A673 (cell line): ENCODE measurements around the gene UACA. TPM values are rescaled to one million over a fixed set of nuclear protein-coding genes. Genes with fewer than 3 reads are reported as not detected.

ENCODE experiments used
- BruUV-seq: library from RNA; stranded (reverse); fragments of 400-500 nt; replicated peaks from 2 replicates; lab custom pipeline; 2021; lab: Mats Ljungman, UMichigan
- CTCF ChIA-PET: fragments of 300-600 bp; sonication (Branson Sonifier 250); formaldehyde crosslinking; loops from one replicate; lab custom pipeline; 2022; ENCODE audit warnings: antibody characterized with exemption; lab: Charles Lee
- POLR2A ChIA-PET: fragments of 300-600 bp; sonication (Branson Sonifier 250); formaldehyde crosslinking; loops from one replicate; lab custom pipeline; 2022; ENCODE audit warnings: antibody characterized with exemption; ENCODE audit not compliant: low non-redundant PET; lab: Charles Lee
- DNase-seq: peaks from one replicate; pipeline ENCODE4 v3.0.0-alpha.2; 2015; ENCODE audit warnings: low spot score
- H3K27ac ChIP-seq: fragments of 200-600 bp; sonication (generic); 2 replicates; pipeline ENCODE4 v1.5.1; 2016; ENCODE audit warnings: mixed run types, low read depth, mild to moderate bottlenecking, mixed read lengths, antibody characterized with exemption, low read length; ENCODE audit not compliant: poor library complexity, severe bottlenecking
- H3K27me3 ChIP-seq: fragments of 200-600 bp; sonication (generic); replicated peaks from 2 replicates; pipeline ENCODE4 v1.6.1; 2017; ENCODE audit warnings: mixed run types, low read depth, mild to moderate bottlenecking, mixed read lengths, antibody characterized with exemption, low read length; ENCODE audit not compliant: insufficient read depth, poor library complexity
- H3K36me3 ChIP-seq: fragments of 200-600 bp; sonication (generic); 2 replicates; pipeline ENCODE4 v1.6.1; 2016; ENCODE audit warnings: mixed run types, mild to moderate bottlenecking, mixed read lengths, antibody characterized with exemption, low read length; ENCODE audit not compliant: insufficient read depth, poor library complexity, severe bottlenecking
- H3K4me1 ChIP-seq: fragments of 200-600 bp; sonication (generic); 2 replicates; pipeline ENCODE4 v1.6.1; 2017; ENCODE audit warnings: mixed run types, mild to moderate bottlenecking, mixed read lengths, antibody characterized with exemption, low read length; ENCODE audit not compliant: insufficient read depth, poor library complexity, severe bottlenecking
- H3K4me3 ChIP-seq: fragments of 200-600 bp; sonication (generic); 2 replicates; pipeline ENCODE4 v1.5.1; 2016; ENCODE audit warnings: low read depth, mixed run types, mild to moderate bottlenecking, mixed read lengths, low read length; ENCODE audit not compliant: poor library complexity, severe bottlenecking
- H3K9me3 ChIP-seq: fragments of 200-600 bp; sonication (generic); 2 replicates; pipeline ENCODE4 v1.6.1; 2016; ENCODE audit warnings: mixed run types, low read depth, mild to moderate bottlenecking, mixed read lengths, antibody characterized with exemption, low read length; ENCODE audit not compliant: poor library complexity, severe bottlenecking
- CTCF ChIP-seq: fragments of 300-800, 200-600 bp; sonication (generic); conservative IDR thresholded peaks from 2 replicates; pipeline ENCODE4 v1.5.1; 2017; ENCODE audit warnings: low read depth, mild to moderate bottlenecking, antibody characterized with exemption, low read length, moderate library complexity, mixed read lengths
- EZH2 ChIP-seq: fragments of 200-600 bp; sonication (generic); IDR thresholded peaks from 2 replicates; pipeline ENCODE4 v1.6.1; 2017; ENCODE audit warnings: borderline replicate concordance, low read depth, mild to moderate bottlenecking, mixed read lengths, antibody characterized with exemption, low read length; ENCODE audit not compliant: poor library complexity, severe bottlenecking
- intact Hi-C: fragments of 100-400 bp; cut with micrococcal nuclease; formaldehyde crosslinking; loops from one replicate; pipeline ENCODE4 v1.10.0; 2022; ENCODE audit not compliant: unreplicated experiment
- total RNA-seq: library from RNA; stranded (reverse); gene quantifications from 2 replicates; pipeline ENCODE4 v1.2.3, GENCODE V29; 2021

The UACA gene
- total RNA-seq, 1 experiment from 2014 or later, result 26.9 TPM

- POLR2A ChIA-PET, result no interaction called here
- Histone ChIP-seq H3K4me1 (no peaks in the 10 kb centered on the region), H3K36me3 (no peaks in the 10 kb centered on the region), H3K4me3 (no peak overlapping the region), H3K27ac (no peak overlapping the region), H3K9me3 (no peaks in the 10 kb centered on the region), H3K27me3 (peaks cover 10% of the 10 kb centered on the region)
- intact Hi-C loops, result no loop called here
- no TSS peak for BruUV-seq
- CTCF ChIA-PET, result no interaction called here
- TF ChIP-seq CTCF (peak; percentile 54), EZH2 (no peak)
- DNase-seq, result peak; percentile 24
Observed at GRCh38 chr15:70636540-70637165, 126.7 kb downstream of the UACA start.

- no peak for DNase-seq
- Histone ChIP-seq H3K36me3 (no peaks in the 10 kb centered on the region), H3K4me3 (no peak overlapping the region), H3K27ac (no peak overlapping the region), H3K4me1 (no peaks in the 10 kb centered on the region), H3K9me3 (no peaks in the 10 kb centered on the region), H3K27me3 (peaks cover 16% of the 10 kb centered on the region)
- ChIA-PET POLR2A (no interaction called here), CTCF (no interaction called here)
- TF ChIP-seq EZH2, result no peak
- no peak for TF ChIP-seq CTCF
- no TSS peak for BruUV-seq
- intact Hi-C loops, result no loop called here
Observed at GRCh38 chr15:70635895-70636294, 127.5 kb downstream of the UACA start.

- no peaks in the 10 kb centered on the region for H3K36me3 ChIP-seq
- BruUV-seq, result no TSS peak
- CTCF ChIA-PET, result no interaction called here
- H3K9me3 ChIP-seq, result no peaks in the 10 kb centered on the region
- H3K4me3 ChIP-seq, result no peak overlapping the region
- POLR2A ChIA-PET, result no interaction called here
- no peaks in the 10 kb centered on the region for H3K4me1 ChIP-seq
- no peak for DNase-seq
- H3K27me3 ChIP-seq, result peaks cover 21% of the 10 kb centered on the region
- H3K27ac ChIP-seq, result no peak overlapping the region
- intact Hi-C loops, result no loop called here
- no peak for TF ChIP-seq EZH2
- no peak for TF ChIP-seq CTCF
Observed at GRCh38 chr15:70633991-70634390, 129.4 kb downstream of the UACA start.
